H9 (cell line): Measurements from ENCODE around the gene OR5D16. TPM values are rescaled to one million over a fixed set of nuclear protein-coding genes. Genes with fewer than 3 reads are reported as not detected.
"Not testable (repeated sequence)": the region's sequence is repeated elsewhere in the genome, so short reads cannot be mapped to it uniquely, and the experiment has no call there.

Experiments
- DNase-seq: peaks from one replicate; pipeline ENCODE4 v3.0.0-alpha.2; 2017
- H2AFZ ChIP-seq: one replicate; pipeline ENCODE4 v1.6.1; 2013; ENCODE audit warnings: mild to moderate bottlenecking, low read length, control low read depth, moderate library complexity
- H2AK5ac ChIP-seq: 2 replicates; pipeline ENCODE4 v1.6.1; 2013; ENCODE audit warnings: low read length, control low read depth, mixed read lengths; ENCODE audit not compliant: insufficient read length
- H2BK120ac ChIP-seq: one replicate; pipeline ENCODE4 v1.6.1; 2013; ENCODE audit warnings: low read depth, mild to moderate bottlenecking, low read length, control low read depth, inconsistent platforms; ENCODE audit not compliant: poor library complexity, severe bottlenecking
- H2BK12ac ChIP-seq: 2 replicates; pipeline ENCODE4 v1.6.1; 2013; ENCODE audit warnings: low read length, control low read depth, mixed read lengths, low read depth; ENCODE audit not compliant: insufficient read length
- H2BK15ac ChIP-seq: 2 replicates; pipeline ENCODE4 v1.6.1; 2013; ENCODE audit warnings: low read depth, low read length, control low read depth
- H2BK20ac ChIP-seq: one replicate; pipeline ENCODE4 v1.6.1; 2013; ENCODE audit warnings: low read depth, mild to moderate bottlenecking, low read length, control low read depth, inconsistent platforms; ENCODE audit not compliant: poor library complexity, severe bottlenecking
- H2BK5ac ChIP-seq: 2 replicates; pipeline ENCODE4 v1.6.1; 2013; ENCODE audit warnings: low read length, control low read depth, mixed read lengths; ENCODE audit not compliant: insufficient read length
- H3K14ac ChIP-seq: 2 replicates; pipeline ENCODE4 v1.6.1; 2013; ENCODE audit warnings: low read length, control low read depth; ENCODE audit not compliant: insufficient read depth
- H3K18ac ChIP-seq: 2 replicates; pipeline ENCODE4 v1.6.1; 2013; ENCODE audit warnings: low read depth, mild to moderate bottlenecking, mixed read lengths, low read length, control low read depth; ENCODE audit not compliant: insufficient read length
- H3K23ac ChIP-seq: 2 replicates; pipeline ENCODE4 v1.6.1; 2013; ENCODE audit warnings: low read length, control low read depth, mixed read lengths, low read depth; ENCODE audit not compliant: insufficient read length
- H3K23me2 ChIP-seq: 2 replicates; pipeline ENCODE4 v1.6.1; 2013; ENCODE audit warnings: low read depth, mild to moderate bottlenecking, mixed read lengths, low read length, control low read depth; ENCODE audit not compliant: insufficient read length, poor library complexity, severe bottlenecking
- H3K27ac ChIP-seq: 2 replicates; pipeline ENCODE4 v1.5.1; 2013; ENCODE audit warnings: low read length, control low read depth, mixed read lengths, low read depth; ENCODE audit not compliant: insufficient read length
- H3K27me3 ChIP-seq: 2 replicates; pipeline ENCODE4 v1.6.1; 2013; ENCODE audit warnings: low read length, control low read depth, inconsistent platforms; ENCODE audit not compliant: insufficient read depth
- H3K4ac ChIP-seq: 2 replicates; pipeline ENCODE4 v1.6.1; 2013; ENCODE audit warnings: low read depth, mild to moderate bottlenecking, control low read depth, inconsistent platforms, low read length, moderate library complexity
- H3K4me1 ChIP-seq: 2 replicates; pipeline ENCODE4 v1.6.1; 2013; ENCODE audit warnings: low read length, control low read depth, inconsistent platforms; ENCODE audit not compliant: insufficient read depth
- H3K4me2 ChIP-seq: 2 replicates; pipeline ENCODE4 v1.6.1; 2013; ENCODE audit warnings: low read length, control low read depth, mixed read lengths; ENCODE audit not compliant: insufficient read length, insufficient read depth
- H3K56ac ChIP-seq: 2 replicates; pipeline ENCODE4 v1.6.1; 2013; ENCODE audit warnings: low read depth, mild to moderate bottlenecking, mixed read lengths, low read length, control low read depth; ENCODE audit not compliant: insufficient read length
- H3K79me1 ChIP-seq: 2 replicates; pipeline ENCODE4 v1.6.1; 2013; ENCODE audit warnings: low read depth, mild to moderate bottlenecking, moderate library complexity, low read length, control low read depth, inconsistent platforms; ENCODE audit not compliant: insufficient read depth, poor library complexity, severe bottlenecking
- H3K79me2 ChIP-seq: 2 replicates; pipeline ENCODE4 v1.6.1; 2013; ENCODE audit warnings: low read length, control low read depth, inconsistent platforms; ENCODE audit not compliant: insufficient read depth
- H3K9ac ChIP-seq: 2 replicates; pipeline ENCODE4 v1.6.1; 2013; ENCODE audit warnings: low read length, control low read depth, mixed read lengths; ENCODE audit not compliant: insufficient read length; ENCODE audit errors: extremely low read depth
- H3K9me3 ChIP-seq: one replicate; pipeline ENCODE4 v1.6.1; 2013; ENCODE audit warnings: low read depth, low read length, inconsistent platforms; ENCODE audit not compliant: control insufficient read depth
- H3T11ph ChIP-seq: one replicate; pipeline ENCODE4 v1.6.1; 2013; ENCODE audit warnings: mild to moderate bottlenecking, low read length, control low read depth, inconsistent platforms
- H4K20me1 ChIP-seq: one replicate; pipeline ENCODE4 v1.6.1; 2013; ENCODE audit not compliant: control insufficient read depth, insufficient read length, insufficient read depth
- H4K5ac ChIP-seq: 2 replicates; pipeline ENCODE4 v1.6.1; 2013; ENCODE audit warnings: low read depth, mild to moderate bottlenecking, mixed read lengths, low read length, control low read depth; ENCODE audit not compliant: insufficient read length
- H4K8ac ChIP-seq: replicated peaks from 2 replicates; pipeline ENCODE4 v1.6.1; 2013; ENCODE audit warnings: low read length, control low read depth, mixed read lengths, low read depth; ENCODE audit not compliant: insufficient read length
- H4K91ac ChIP-seq: 2 replicates; pipeline ENCODE4 v1.6.1; 2013; ENCODE audit warnings: low read depth, mild to moderate bottlenecking, moderate library complexity, mixed read lengths, low read length, control low read depth; ENCODE audit not compliant: insufficient read length
- H3K27ac Mint-ChIP-seq, 3 experiments: 2 replicates in 2 of 3; 3 replicates in 1 of 3; pipeline ENCODE4 v1.8.0; 2020 to 2021; ENCODE audit warnings: mixed read lengths in 3 of 3, mild to moderate bottlenecking in 1 of 3, moderate library complexity in 1 of 3
- H3K27me3 Mint-ChIP-seq: 2 replicates; pipeline ENCODE4 v1.8.0; 2021; ENCODE audit warnings: low read depth, mild to moderate bottlenecking, moderate library complexity, mixed read lengths
- H3K36me3 Mint-ChIP-seq, 3 experiments: 2 replicates in 2 of 3; 3 replicates in 1 of 3; pipeline ENCODE4 v1.8.0; 2020 to 2021; ENCODE audit warnings: low read depth in 3 of 3, mixed read lengths in 3 of 3; ENCODE audit not compliant: insufficient read depth in 1 of 3
- H3K4me1 Mint-ChIP-seq, 2 experiments: 2 replicates each; pipeline ENCODE4 v1.8.0; 2020; ENCODE audit warnings: mixed read lengths in 2 of 2
- H3K4me3 Mint-ChIP-seq, 2 experiments: 2 replicates in 1 of 2; 3 replicates in 1 of 2; pipeline ENCODE4 v1.8.0; 2020 to 2021; ENCODE audit warnings: mild to moderate bottlenecking in 2 of 2, mixed read lengths in 2 of 2, moderate library complexity in 1 of 2
- H3K9me3 Mint-ChIP-seq, 2 experiments: 2 replicates in 1 of 2; 3 replicates in 1 of 2; pipeline ENCODE4 v1.8.0; 2020; ENCODE audit warnings: mild to moderate bottlenecking in 2 of 2, mixed read lengths in 2 of 2, moderate library complexity in 1 of 2
- WGBS: extraction: QIAGEN DNeasy Blood & Tissue Kit; methylation state at CpG from one replicate; pipeline ENCODE4 v1.1.7; 2013; ENCODE audit warnings: missing lambda C conversion rate, low lambda C conversion rate, mixed read lengths; ENCODE audit not compliant: insufficient read length; ENCODE audit errors: extremely low coverage; 5-methylcytosine and 5-hydroxymethylcytosine counted together
- total RNA-seq: library from RNA; stranded (reverse); gene quantifications from 2 replicates; pipeline ENCODE4 v1.2.1, GENCODE V29; 2021

Gene OR5D16
- total RNA-seq, 1 experiment from 2014 or later, result not detected

DNA sequence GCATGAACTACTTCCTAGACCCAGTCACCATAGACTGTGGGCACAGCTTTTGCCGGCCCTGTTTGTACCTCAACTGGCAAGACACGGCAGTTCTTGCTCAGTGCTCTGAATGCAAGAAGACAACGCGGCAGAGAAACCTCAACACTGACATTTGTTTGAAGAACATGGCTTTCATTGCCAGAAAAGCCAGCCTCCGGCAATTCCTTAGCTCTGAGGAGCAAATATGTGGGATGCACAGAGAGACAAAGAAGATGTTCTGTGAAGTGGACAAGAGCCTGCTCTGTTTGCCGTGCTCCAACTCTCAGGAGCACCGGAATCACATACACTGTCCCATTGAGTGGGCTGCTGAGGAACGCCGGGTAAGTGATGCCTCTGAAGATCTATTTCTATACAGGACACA lies 46.9 kb downstream of the OR5D16 start:
- not testable (repeated sequence) for H3K4me1 ChIP-seq, H3K23ac ChIP-seq
- peaks cover 79 to 83% of the 10 kb centered on the region in 2 experiments for H3K9me3 Mint-ChIP-seq

More for the DNA sequence above, 46.9 kb downstream of the OR5D16 start:
- H3K56ac ChIP-seq, H4K5ac ChIP-seq, H3K4me2 ChIP-seq, H3K36me3 Mint-ChIP-seq, H3K27ac ChIP-seq, H2AFZ ChIP-seq, H4K91ac ChIP-seq, H3K4me1 Mint-ChIP-seq, H3K27ac Mint-ChIP-seq, H3K9ac ChIP-seq, H2BK5ac ChIP-seq, H3K23me2 ChIP-seq, H3K79me1 ChIP-seq, H3K4ac ChIP-seq, H4K20me1 ChIP-seq, H3K4me3 Mint-ChIP-seq, H2BK12ac ChIP-seq, H2BK15ac ChIP-seq, H2AK5ac ChIP-seq, H3K18ac ChIP-seq, H3K27me3 Mint-ChIP-seq, H3T11ph ChIP-seq, H3K14ac ChIP-seq, H3K27me3 ChIP-seq, H4K8ac ChIP-seq, DNase-seq, H3K79me2 ChIP-seq, H2BK20ac ChIP-seq, H2BK120ac ChIP-seq: not testable (repeated sequence)
- H3K9me3 ChIP-seq, result peaks cover 11% of the 10 kb centered on the region
- WGBS, result no CpG with 5 or more reads among the region's 9 CpGs

Other genes with a start within 250 kb of the OR5D16 start
- not detected in 2 replicates for gene OR4C11, start 231.1 kb upstream of the OR5D16 start, total RNA-seq
- gene OR4P4, start 203.6 kb upstream of the OR5D16 start, total RNA-seq, result not detected in 2 replicates
- gene OR4S2, start 190.4 kb upstream of the OR5D16 start, total RNA-seq, result not detected in 2 replicates
- not detected in 2 replicates for gene OR4C6, start 176.6 kb upstream of the OR5D16 start, total RNA-seq
- gene OR5D13, start 65.3 kb upstream of the OR5D16 start, total RNA-seq, result not detected in 2 replicates
- not detected in 2 replicates for gene OR5D14, start 43.2 kb upstream of the OR5D16 start, total RNA-seq
- gene OR5L1, start 27.4 kb upstream of the OR5D16 start, total RNA-seq, result not detected in 2 replicates
- gene OR5D18, start 19.1 kb upstream of the OR5D16 start, total RNA-seq, result not detected in 2 replicates
- not detected in 2 replicates for gene OR5L2, start 11.5 kb upstream of the OR5D16 start, total RNA-seq
- gene TRIM51, start 44.5 kb downstream of the OR5D16 start, total RNA-seq, result not detected in 2 replicates
- not detected in 2 replicates for gene OR5W2, start 75.8 kb downstream of the OR5D16 start, total RNA-seq
- not detected in 2 replicates for gene OR5I1, start 97.6 kb downstream of the OR5D16 start, total RNA-seq
- not detected in 2 replicates for gene OR10AG1, start 131.2 kb downstream of the OR5D16 start, total RNA-seq
- gene OR5F1, start 155.9 kb downstream of the OR5D16 start, total RNA-seq, result not detected in 2 replicates
- not detected in 2 replicates for gene OR5AS1, start 188.9 kb downstream of the OR5D16 start, total RNA-seq